Calu3 (cell line): ENCODE results near the gene SLC22A1. TPM values are rescaled to one million over a fixed set of nuclear protein-coding genes. Genes with fewer than 3 reads are reported as not detected.

ENCODE experiments used
- BruUV-seq: library from RNA; stranded (reverse); fragments of 400-500 nt; replicated peaks from 2 replicates; lab custom pipeline; 2021; lab: Mats Ljungman, UMichigan
- CTCF ChIA-PET: fragments of 300-600 bp; sonication (Branson Sonifier 250); formaldehyde crosslinking; loops from one replicate; lab custom pipeline; 2022; ENCODE audit warnings: antibody characterized with exemption; lab: Charles Lee
- DNase-seq: peaks from one replicate; pipeline ENCODE4 v3.0.0; 2022
- H3K27ac Mint-ChIP-seq: one replicate; pipeline ENCODE4 v1.8.0; 2022; ENCODE audit warnings: mixed read lengths; ENCODE audit not compliant: unreplicated experiment
- H3K27me3 Mint-ChIP-seq: one replicate; pipeline ENCODE4 v1.8.0; 2022; ENCODE audit warnings: mixed read lengths; ENCODE audit not compliant: unreplicated experiment
- H3K36me3 Mint-ChIP-seq: one replicate; pipeline ENCODE4 v1.8.0; 2022; ENCODE audit warnings: mild to moderate bottlenecking, moderate library complexity, mixed read lengths; ENCODE audit not compliant: insufficient read depth, unreplicated experiment
- H3K4me1 Mint-ChIP-seq: one replicate; pipeline ENCODE4 v1.8.0; 2022; ENCODE audit warnings: mild to moderate bottlenecking, low read depth, mixed read lengths; ENCODE audit not compliant: unreplicated experiment
- H3K4me3 Mint-ChIP-seq: one replicate; pipeline ENCODE4 v1.8.0; 2022; ENCODE audit warnings: mild to moderate bottlenecking, low read depth, moderate library complexity, mixed read lengths; ENCODE audit not compliant: unreplicated experiment
- H3K9me3 Mint-ChIP-seq: one replicate; pipeline ENCODE4 v1.8.0; 2022; ENCODE audit warnings: low read depth, mixed read lengths; ENCODE audit not compliant: unreplicated experiment
- CTCF ChIP-seq: fragments of 200-600 bp; IDR thresholded peaks from one replicate; pipeline ENCODE4 v1.8.0; 2022; ENCODE audit warnings: antibody characterized with exemption; ENCODE audit not compliant: unreplicated experiment
- intact Hi-C: fragments of 100-400 bp; cut with micrococcal nuclease; formaldehyde crosslinking; loops from one replicate; pipeline ENCODE4 v1.10.0; 2022; ENCODE audit not compliant: unreplicated experiment
- total RNA-seq: library from RNA; stranded (reverse); gene quantifications from 2 replicates; pipeline ENCODE4 v1.2.3, GENCODE V29; 2022

Gene SLC22A1
- total RNA-seq, 1 experiment from 2014 or later: 5.0 TPM

DNA sequence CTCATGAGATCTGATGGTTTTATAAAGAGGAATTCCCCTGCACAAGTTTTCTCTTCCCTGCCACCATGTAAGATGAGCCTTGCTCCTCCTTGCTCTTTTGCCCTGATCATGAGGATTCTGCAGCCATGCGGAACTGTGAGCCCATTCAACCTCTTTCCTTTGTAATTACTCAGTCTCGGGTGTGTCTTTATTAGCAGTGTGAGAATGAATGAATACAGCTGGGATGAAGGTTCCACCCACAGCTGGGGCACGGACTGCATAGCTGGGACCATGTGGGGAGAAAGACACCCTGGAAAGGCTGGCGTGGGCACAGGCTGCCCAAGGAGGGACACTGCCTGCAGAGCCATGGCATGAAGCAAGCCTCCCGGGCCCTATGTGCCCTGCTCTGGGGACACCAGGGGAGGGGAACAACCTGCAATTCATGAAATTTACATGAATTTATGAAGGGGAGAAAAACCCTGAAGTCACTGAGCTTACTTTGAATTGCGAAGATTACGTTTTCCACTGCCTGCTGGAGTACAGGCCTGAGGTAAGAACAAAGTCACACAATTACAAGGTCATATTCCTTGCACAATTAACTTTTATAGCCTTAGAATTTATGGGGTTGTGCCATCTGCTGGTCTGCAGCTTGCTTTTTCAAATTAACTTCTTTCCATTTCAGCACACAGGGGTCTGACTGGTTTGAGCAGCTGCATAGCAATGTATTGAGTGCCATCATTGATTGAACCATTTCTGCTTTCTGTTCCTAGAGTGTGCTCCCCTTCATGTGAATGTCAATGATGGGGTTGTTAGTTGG is 46.2 kb downstream of the SLC22A1 start:
- H3K27me3 Mint-ChIP-seq: no peaks in the 10 kb centered on the region
- H3K27ac Mint-ChIP-seq: no peak overlapping the region
- no peak for TF ChIP-seq CTCF
- H3K36me3 Mint-ChIP-seq: no peaks in the 10 kb centered on the region
- no TSS peak for BruUV-seq
- no peaks in the 10 kb centered on the region for H3K9me3 Mint-ChIP-seq
- DNase-seq: no peak
- intact Hi-C loops: no loop called here
- H3K4me1 Mint-ChIP-seq: no peaks in the 10 kb centered on the region
- CTCF ChIA-PET: no interaction called here
- no peak overlapping the region for H3K4me3 Mint-ChIP-seq

- Mint-ChIP-seq H3K27ac (no peak overlapping the region), H3K9me3 (no peaks in the 10 kb centered on the region), H3K27me3 (no peaks in the 10 kb centered on the region), H3K4me1 (no peaks in the 10 kb centered on the region), H3K36me3 (no peaks in the 10 kb centered on the region), H3K4me3 (no peak overlapping the region)
- no TSS peak for BruUV-seq
- CTCF ChIA-PET: no interaction called here
- no peak for TF ChIP-seq CTCF
- intact Hi-C loops: no loop called here
- no peak for DNase-seq
These were observed 48.5 kb downstream of the SLC22A1 start for GRCh38 chr6:160170018-160170680.

- Mint-ChIP-seq H3K4me3 (no peak overlapping the region), H3K36me3 (no peaks in the 10 kb centered on the region), H3K27me3 (no peaks in the 10 kb centered on the region), H3K4me1 (no peaks in the 10 kb centered on the region), H3K27ac (no peak overlapping the region), H3K9me3 (no peaks in the 10 kb centered on the region)
- CTCF ChIA-PET: no interaction called here
- DNase-seq: no peak
- intact Hi-C loops: no loop called here
- no peak for TF ChIP-seq CTCF
- no TSS peak for BruUV-seq
These were observed 51.1 kb downstream of the SLC22A1 start for GRCh38 chr6:160172704-160173103.

DNA sequence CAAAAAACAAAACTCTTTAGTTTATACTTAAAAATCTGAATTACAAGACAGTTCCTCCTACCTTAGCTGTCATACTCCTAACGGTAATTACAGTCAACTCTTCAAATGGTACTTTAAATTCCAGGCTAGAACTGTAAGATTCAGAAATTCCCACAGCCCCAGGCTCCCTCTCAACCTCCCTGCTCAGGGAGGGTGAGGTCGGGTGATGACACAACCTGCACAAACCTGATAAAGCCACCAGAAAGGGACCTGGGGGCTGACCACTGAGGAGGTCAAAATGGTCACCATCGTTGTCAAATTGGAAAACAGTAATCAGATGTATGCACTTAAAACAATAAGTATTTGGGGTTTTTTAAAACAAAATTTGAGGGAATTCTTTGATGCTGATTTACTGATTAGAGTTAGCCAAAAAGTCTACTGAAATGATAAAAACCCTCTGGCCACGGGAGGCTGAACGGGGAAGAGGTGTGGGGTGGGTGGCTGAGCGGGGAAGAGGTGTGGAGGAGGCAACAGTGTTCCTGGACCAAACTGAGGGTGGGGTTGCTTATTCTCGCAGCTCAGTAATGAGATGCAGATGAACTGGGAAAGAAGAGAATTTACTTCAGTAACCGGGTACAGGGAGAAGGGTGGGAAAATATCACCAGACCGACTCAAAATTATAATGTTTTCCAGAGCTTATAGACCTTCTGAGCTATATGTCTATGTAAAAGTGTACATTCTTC is 52.4 kb downstream of the SLC22A1 start:
- TF ChIP-seq CTCF: no peak
- Mint-ChIP-seq H3K36me3 (no peaks in the 10 kb centered on the region), H3K9me3 (peaks cover 2% of the 10 kb centered on the region), H3K4me1 (no peaks in the 10 kb centered on the region), H3K4me3 (no peak overlapping the region), H3K27me3 (no peaks in the 10 kb centered on the region), H3K27ac (no peak overlapping the region)
- intact Hi-C loops: no loop called here
- DNase-seq: no peak
- CTCF ChIA-PET: interaction anchor here (0.7 to 0.8 kb wide), 2 partner anchors 36 to 164 kb away, joined by 3 to 4 read pairs; no protein-coding TSS in a partner anchor
- no TSS peak for BruUV-seq
